ENCODE results near the gene CXXC1.
"Not testable (repeated sequence)": the region's sequence is repeated elsewhere in the genome, so short reads cannot be mapped to it uniquely, and the experiment has no call there.

CXXC1 gene

GRCh38 chr18:50274044-50274442 is 13.4 kb downstream of the CXXC1 start:
- DNase-seq (ENCODE audit: low spot score): no peak

GRCh38 chr18:50273203-50274043 is 14.1 kb downstream of the CXXC1 start:
- no peak for DNase-seq (ENCODE audit: low spot score)

- no peak for DNase-seq (ENCODE audit: low spot score)
Observed at GRCh38 chr18:50272568-50272967, 14.9 kb downstream of the CXXC1 start.

DNA sequence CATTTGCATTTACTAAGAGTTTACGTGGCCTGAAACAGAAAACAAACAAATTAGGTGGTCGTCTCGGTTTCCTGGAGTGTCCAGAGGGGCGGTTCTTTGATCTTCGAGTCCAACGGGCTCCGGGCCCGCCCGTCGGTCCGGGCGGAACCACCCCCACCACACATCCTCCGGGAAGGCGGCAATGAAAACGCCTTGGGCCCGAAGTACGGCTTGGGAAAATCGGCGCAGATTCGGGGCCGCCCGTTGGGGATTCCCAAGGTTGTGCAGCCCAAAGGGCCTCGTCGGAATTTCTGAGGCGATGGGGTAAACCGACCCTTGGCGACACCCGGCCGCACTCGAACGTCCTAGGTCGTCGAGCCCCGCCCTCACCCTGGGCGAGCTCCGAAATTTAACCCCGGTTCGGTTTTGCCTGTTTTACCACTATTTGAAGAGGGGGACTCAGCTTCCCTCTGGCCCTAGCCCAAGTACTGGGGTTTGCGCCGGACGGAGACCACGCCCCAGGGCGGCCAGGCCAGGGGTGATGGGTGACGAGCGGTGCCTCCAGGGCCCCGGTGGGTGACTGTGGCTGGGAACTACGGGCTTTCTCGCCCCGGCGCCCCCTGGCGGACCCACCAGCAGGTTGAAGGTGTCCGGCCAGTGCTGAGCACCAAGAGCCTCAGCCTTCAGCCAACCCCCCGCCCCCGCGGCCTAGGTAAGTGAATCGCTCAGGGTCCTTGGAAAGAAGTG is 19.3 kb downstream of the CXXC1 start:
- DNase-seq (ENCODE audit: low spot score): no peak

GRCh38 chr18:50266248-50266704 is 21.2 kb downstream of the CXXC1 start, which contains the start of gene CFAP53:
TSS of gene CFAP53 (minus strand) at chr18:50266495. CDS start at chr18:50266404, 91 bp downstream.
- peak; percentile 94 for DNase-seq (ENCODE audit: low spot score)

DNA sequence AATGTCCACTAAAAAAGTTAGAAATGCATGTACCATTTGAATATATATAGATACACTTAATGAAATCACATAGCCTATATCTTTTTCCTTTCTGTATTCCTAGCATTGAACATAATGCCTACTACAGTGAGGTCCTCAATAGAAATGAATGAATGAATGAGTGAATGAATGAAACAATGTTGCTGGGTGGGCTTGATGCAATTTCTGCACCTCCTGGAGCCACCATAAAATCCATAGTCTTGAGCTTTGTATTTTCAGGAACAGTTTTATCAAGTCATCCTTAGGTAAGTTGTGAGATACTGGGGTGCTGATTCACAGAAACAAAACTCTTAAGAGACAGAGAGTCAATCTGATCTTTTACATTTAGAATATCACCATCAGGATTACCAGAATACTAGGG is 24.5 kb downstream of the CXXC1 start:
- no peak for DNase-seq (ENCODE audit: low spot score)

GRCh38 chr18:50250935-50251334 is 36.6 kb downstream of the CXXC1 start:
- DNase-seq (ENCODE audit: low spot score): no peak

DNA sequence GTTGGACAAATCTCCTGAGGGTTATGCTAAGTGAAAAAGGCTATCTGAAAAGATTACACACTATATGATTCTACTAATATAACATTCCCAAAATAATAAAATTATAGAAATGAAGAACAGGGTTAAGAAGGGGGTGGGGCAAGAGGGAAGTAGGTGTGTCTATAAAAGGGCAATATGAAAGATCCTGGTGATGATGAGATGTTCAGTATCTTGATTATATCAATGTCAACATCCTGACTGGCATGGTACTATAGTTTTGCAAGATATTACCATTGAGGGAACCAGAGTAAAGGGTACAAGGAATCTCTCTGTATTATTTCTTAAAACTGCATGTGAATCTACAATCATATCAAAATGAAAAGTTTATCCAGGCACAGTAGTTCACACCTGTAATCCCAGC is 37.9 kb downstream of the CXXC1 start:
- DNase-seq (ENCODE audit: low spot score): no peak

DNA sequence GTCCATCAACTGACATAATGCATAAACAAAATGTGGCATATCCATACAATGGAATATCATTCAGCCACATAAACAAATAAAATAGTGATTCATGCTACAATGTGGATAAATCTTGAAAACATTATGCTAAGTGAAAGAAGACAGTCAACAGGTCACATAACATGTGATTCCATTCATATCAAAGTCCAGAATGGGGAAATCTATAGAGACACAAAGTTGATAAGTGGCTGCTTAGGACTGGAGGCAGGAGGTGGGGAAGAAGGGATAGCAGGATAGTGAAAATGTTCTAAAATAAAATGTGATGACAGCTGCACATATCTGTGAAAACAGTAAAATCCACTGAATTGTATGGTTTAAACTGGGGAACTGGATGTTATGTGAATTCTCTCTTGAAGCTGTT is 39.9 kb downstream of the CXXC1 start:
- no peak for DNase-seq (ENCODE audit: low spot score)

- not testable (repeated sequence) for DNase-seq (ENCODE audit: low spot score)
Observed at GRCh38 chr18:50241768-50242167, 45.7 kb downstream of the CXXC1 start.

DNA sequence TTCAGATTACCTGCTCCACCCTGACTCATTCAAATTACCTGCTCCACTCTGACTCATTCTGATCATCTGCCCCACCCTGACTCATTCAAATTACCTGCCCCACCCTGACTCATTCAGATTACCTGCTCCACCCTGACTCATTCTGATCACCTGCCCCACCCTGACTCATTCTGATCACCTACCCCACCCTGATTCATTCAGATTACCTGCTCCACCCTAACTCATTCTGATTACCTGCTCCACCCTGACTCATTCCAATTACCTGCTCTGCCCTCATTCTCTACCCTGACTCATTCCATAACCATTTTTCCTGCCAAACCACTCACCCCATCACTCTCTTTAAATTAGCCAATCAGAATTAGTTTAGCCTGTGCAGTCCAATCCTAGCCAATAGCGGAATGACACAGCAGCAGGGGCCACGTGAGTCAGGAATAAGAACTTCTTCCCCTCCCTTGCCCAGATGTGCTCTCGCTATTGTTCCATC is 47.4 kb downstream of the CXXC1 start:
- DNase-seq (ENCODE audit: low spot score): no peak

- DNase-seq (ENCODE audit: low spot score): no peak
Observed at GRCh38 chr18:50232419-50232818, 55.1 kb downstream of the CXXC1 start.
